Measurements from ENCODE around the gene GALNT6. TPM values are rescaled to one million over a fixed set of nuclear protein-coding genes. Genes with fewer than 3 reads are reported as not detected.

Gene GALNT6
- total and polyA plus RNA-seq, 9 of the 15 experiments (the other 6 are each of a cell fraction or from before 2014, with no cell fraction given), result 1.5 to 8.6 (median 5.1) TPM

- no peak for TF ChIP-seq ZNF740 (CRISPR knock-in tag; IDR thresholded peaks at IDR 0.05)
- peak in 1 of 2 experiments; percentile 35; a peak in 1 of 4 replicates for TF ChIP-seq ZNF740 (tag; IDR thresholded peaks at IDR 0.05)
- peak; percentile 49 for TF ChIP-seq ZNF592 (IDR thresholded peaks at IDR 0.05)
- TF ChIP-seq NCOR1 (IDR thresholded peaks at IDR 0.05), result peak; percentile 54
- TF ChIP-seq LARP7 (IDR thresholded peaks at IDR 0.05), result no peak
- TF ChIP-seq BCL6 (CRISPR knock-in tag; IDR thresholded peaks at IDR 0.05), result no peak
- 0 out of 4 replicates have a peak, but pooled peaks of 1 of the 2 experiments have one; percentile 16 for TF ChIP-seq FOXK2 (conservative IDR thresholded peaks at IDR 0.05 in 1 of 2, IDR thresholded peaks at IDR 0.05 in 1 of 2; ENCODE audit: low read depth in 2 of 2)
- TF ChIP-seq MYC (IDR thresholded peaks at IDR 0.05; ENCODE audit: low read depth, low read length), result 0 out of 2 replicates have a peak, but pooled peaks have one; percentile 14
- TF ChIP-seq MYC (CRISPR knock-in tag; IDR thresholded peaks at IDR 0.05; ENCODE audit: borderline replicate concordance, low read depth), result no peak
- no peak for TF ChIP-seq E2F6 (IDR thresholded peaks at IDR 0.05; ENCODE audit: borderline replicate concordance in 1 of 2, extremely low read depth in 1 of 2, insufficient read depth in 1 of 2, insufficient read length in 1 of 2, low read depth in 1 of 2, low read length in 1 of 2, poor library complexity in 1 of 2, severe bottlenecking in 1 of 2)
- peak; percentile 70; the same call in 1 of the 2 replicates for TF ChIP-seq ZBTB9 (CRISPR knock-in tag; IDR thresholded peaks at IDR 0.05)
- no peak for TF ChIP-seq KDM2B (CRISPR knock-in tag; IDR thresholded peaks at IDR 0.05)
- TF ChIP-seq TFE3 (CRISPR knock-in tag; IDR thresholded peaks at IDR 0.05), result no peak
- TF ChIP-seq TEAD4 (IDR thresholded peaks at IDR 0.05; ENCODE audit: low read length), result peak; percentile 81
- TF ChIP-seq TEAD4 (CRISPR knock-in tag; IDR thresholded peaks at IDR 0.05; ENCODE audit: borderline replicate concordance), result no peak
- peak; percentile 84 for TF ChIP-seq CBFA2T2 (conservative IDR thresholded peaks at IDR 0.05)
- TF ChIP-seq STAT5A (IDR thresholded peaks at IDR 0.05; ENCODE audit: borderline replicate concordance, low read length), result peak; percentile 55
- 0 out of 2 replicates have a peak, but pooled peaks have one; percentile 29 for TF ChIP-seq GABPA (tag; conservative IDR thresholded peaks at IDR 0.05; ENCODE audit: low read depth)
These were observed 70.4 kb downstream of the GALNT6 start (continued) for GRCh38 chr12:51320695-51321320.
